Measurements from ENCODE around the gene KLF6. TPM values are rescaled to one million over a fixed set of nuclear protein-coding genes. Genes with fewer than 3 reads are reported as not detected.

KLF6 gene
- total and polyA plus RNA-seq, 9 of the 15 experiments (the other 6 are each of a cell fraction or from before 2014, with no cell fraction given), result 3.2 to 23.9 (median 8.0) TPM

DNA sequence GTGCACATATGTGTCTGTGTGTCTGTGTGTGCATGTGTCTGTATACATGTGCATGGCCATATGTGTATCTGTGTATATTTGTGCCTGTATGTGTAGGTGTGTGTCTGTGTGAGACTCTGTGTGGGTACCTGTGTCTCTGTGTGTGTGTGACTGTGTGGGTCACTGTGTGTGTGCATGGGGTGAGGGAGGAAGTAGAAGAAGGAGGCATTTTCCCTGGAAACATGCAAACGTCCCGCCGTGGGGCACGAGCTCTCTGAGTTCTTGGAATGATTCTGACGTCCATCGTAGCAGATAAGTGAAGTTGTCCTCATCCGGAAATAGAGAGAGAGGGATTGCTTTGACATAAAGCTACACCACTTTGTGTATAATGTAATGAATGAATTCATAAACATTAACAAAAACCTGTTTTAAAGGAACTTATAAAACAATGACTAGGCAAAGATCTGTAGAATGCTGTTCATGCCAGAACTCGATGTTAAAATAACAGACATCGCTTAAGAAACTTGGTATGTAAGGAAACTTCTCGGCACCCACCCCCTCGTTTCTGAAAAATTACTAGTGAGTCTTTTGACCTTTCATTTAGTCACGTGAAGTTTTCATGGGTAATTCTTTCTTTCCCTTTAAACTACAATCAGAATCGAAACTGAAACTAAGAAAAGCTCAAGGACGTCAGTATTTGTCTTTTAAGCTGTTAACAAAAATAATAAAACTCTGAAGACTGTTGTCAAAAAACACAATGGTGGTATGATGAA is 43.6 kb upstream of the KLF6 start (continued):
- TF ChIP-seq GTF2E2 (tag; IDR thresholded peaks at IDR 0.05) (0 out of 2 replicates have a peak, but pooled peaks have one; percentile 58), MTF1 (CRISPR knock-in tag; IDR thresholded peaks at IDR 0.05; ENCODE audit: borderline replicate concordance) (no peak), CBFB (CRISPR knock-in tag; IDR thresholded peaks at IDR 0.05) (no peak), ZNF143 (CRISPR knock-in tag; IDR thresholded peaks at IDR 0.05) (no peak), TOE1 (IDR thresholded peaks at IDR 0.05; ENCODE audit: borderline replicate concordance) (peak; percentile 64), TOE1 (CRISPR knock-in tag; IDR thresholded peaks at IDR 0.05; ENCODE audit: borderline replicate concordance, low read depth) (no peak), DNMT1 (IDR thresholded peaks at IDR 0.05) (no peak; the same call in 1 of the 2 replicates), ZNF444 (CRISPR knock-in tag; IDR thresholded peaks at IDR 0.05) (no peak), POLR2G (IDR thresholded peaks at IDR 0.05; ENCODE audit: low read depth, low read length) (no peak), NCOA6 (IDR thresholded peaks at IDR 0.05) (peak; percentile 17; the same call in 1 of the 2 replicates)
- TF ChIP-seq, protein P1, sequence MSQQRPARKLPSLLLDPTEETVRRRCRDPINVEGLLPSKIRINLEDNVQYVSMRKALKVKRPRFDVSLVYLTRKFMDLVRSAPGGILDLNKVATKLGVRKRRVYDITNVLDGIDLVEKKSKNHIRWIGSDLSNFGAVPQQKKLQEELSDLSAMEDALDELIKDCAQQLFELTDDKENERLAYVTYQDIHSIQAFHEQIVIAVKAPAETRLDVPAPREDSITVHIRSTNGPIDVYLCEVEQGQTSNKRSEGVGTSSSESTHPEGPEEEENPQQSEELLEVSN (IDR thresholded peaks at IDR 0.05; ENCODE audit: borderline replicate concordance in 1 of 2, extremely low read depth in 1 of 2, insufficient read depth in 1 of 2, insufficient read length in 1 of 2, low read depth in 1 of 2, low read length in 1 of 2, poor library complexity in 1 of 2, severe bottlenecking in 1 of 2), result peak; percentile 49 to 72
- TF ChIP-seq, protein P2, sequence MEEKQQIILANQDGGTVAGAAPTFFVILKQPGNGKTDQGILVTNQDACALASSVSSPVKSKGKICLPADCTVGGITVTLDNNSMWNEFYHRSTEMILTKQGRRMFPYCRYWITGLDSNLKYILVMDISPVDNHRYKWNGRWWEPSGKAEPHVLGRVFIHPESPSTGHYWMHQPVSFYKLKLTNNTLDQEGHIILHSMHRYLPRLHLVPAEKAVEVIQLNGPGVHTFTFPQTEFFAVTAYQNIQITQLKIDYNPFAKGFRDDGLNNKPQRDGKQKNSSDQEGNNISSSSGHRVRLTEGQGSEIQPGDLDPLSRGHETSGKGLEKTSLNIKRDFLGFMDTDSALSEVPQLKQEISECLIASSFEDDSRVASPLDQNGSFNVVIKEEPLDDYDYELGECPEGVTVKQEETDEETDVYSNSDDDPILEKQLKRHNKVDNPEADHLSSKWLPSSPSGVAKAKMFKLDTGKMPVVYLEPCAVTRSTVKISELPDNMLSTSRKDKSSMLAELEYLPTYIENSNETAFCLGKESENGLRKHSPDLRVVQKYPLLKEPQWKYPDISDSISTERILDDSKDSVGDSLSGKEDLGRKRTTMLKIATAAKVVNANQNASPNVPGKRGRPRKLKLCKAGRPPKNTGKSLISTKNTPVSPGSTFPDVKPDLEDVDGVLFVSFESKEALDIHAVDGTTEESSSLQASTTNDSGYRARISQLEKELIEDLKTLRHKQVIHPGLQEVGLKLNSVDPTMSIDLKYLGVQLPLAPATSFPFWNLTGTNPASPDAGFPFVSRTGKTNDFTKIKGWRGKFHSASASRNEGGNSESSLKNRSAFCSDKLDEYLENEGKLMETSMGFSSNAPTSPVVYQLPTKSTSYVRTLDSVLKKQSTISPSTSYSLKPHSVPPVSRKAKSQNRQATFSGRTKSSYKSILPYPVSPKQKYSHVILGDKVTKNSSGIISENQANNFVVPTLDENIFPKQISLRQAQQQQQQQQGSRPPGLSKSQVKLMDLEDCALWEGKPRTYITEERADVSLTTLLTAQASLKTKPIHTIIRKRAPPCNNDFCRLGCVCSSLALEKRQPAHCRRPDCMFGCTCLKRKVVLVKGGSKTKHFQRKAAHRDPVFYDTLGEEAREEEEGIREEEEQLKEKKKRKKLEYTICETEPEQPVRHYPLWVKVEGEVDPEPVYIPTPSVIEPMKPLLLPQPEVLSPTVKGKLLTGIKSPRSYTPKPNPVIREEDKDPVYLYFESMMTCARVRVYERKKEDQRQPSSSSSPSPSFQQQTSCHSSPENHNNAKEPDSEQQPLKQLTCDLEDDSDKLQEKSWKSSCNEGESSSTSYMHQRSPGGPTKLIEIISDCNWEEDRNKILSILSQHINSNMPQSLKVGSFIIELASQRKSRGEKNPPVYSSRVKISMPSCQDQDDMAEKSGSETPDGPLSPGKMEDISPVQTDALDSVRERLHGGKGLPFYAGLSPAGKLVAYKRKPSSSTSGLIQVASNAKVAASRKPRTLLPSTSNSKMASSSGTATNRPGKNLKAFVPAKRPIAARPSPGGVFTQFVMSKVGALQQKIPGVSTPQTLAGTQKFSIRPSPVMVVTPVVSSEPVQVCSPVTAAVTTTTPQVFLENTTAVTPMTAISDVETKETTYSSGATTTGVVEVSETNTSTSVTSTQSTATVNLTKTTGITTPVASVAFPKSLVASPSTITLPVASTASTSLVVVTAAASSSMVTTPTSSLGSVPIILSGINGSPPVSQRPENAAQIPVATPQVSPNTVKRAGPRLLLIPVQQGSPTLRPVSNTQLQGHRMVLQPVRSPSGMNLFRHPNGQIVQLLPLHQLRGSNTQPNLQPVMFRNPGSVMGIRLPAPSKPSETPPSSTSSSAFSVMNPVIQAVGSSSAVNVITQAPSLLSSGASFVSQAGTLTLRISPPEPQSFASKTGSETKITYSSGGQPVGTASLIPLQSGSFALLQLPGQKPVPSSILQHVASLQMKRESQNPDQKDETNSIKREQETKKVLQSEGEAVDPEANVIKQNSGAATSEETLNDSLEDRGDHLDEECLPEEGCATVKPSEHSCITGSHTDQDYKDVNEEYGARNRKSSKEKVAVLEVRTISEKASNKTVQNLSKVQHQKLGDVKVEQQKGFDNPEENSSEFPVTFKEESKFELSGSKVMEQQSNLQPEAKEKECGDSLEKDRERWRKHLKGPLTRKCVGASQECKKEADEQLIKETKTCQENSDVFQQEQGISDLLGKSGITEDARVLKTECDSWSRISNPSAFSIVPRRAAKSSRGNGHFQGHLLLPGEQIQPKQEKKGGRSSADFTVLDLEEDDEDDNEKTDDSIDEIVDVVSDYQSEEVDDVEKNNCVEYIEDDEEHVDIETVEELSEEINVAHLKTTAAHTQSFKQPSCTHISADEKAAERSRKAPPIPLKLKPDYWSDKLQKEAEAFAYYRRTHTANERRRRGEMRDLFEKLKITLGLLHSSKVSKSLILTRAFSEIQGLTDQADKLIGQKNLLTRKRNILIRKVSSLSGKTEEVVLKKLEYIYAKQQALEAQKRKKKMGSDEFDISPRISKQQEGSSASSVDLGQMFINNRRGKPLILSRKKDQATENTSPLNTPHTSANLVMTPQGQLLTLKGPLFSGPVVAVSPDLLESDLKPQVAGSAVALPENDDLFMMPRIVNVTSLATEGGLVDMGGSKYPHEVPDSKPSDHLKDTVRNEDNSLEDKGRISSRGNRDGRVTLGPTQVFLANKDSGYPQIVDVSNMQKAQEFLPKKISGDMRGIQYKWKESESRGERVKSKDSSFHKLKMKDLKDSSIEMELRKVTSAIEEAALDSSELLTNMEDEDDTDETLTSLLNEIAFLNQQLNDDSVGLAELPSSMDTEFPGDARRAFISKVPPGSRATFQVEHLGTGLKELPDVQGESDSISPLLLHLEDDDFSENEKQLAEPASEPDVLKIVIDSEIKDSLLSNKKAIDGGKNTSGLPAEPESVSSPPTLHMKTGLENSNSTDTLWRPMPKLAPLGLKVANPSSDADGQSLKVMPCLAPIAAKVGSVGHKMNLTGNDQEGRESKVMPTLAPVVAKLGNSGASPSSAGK (IDR thresholded peaks at IDR 0.05), result peak; percentile 78
- TF ChIP-seq, protein P3, sequence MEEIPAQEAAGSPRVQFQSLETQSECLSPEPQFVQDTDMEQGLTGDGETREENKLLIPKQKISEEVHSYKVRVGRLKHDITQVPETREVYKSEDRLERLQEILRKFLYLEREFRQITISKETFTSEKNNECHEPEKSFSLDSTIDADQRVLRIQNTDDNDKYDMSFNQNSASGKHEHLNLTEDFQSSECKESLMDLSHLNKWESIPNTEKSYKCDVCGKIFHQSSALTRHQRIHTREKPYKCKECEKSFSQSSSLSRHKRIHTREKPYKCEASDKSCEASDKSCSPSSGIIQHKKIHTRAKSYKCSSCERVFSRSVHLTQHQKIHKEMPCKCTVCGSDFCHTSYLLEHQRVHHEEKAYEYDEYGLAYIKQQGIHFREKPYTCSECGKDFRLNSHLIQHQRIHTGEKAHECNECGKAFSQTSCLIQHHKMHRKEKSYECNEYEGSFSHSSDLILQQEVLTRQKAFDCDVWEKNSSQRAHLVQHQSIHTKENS (CRISPR knock-in tag; IDR thresholded peaks at IDR 0.05), result no peak

Measured in K562 (cell line).